ENCODE data around the gene ADM. TPM values are rescaled to one million over a fixed set of nuclear protein-coding genes. Genes with fewer than 3 reads are reported as not detected.

The ADM gene
- total RNA-seq, 2 experiments from 2014 or later: 1.5 TPM

DNA sequence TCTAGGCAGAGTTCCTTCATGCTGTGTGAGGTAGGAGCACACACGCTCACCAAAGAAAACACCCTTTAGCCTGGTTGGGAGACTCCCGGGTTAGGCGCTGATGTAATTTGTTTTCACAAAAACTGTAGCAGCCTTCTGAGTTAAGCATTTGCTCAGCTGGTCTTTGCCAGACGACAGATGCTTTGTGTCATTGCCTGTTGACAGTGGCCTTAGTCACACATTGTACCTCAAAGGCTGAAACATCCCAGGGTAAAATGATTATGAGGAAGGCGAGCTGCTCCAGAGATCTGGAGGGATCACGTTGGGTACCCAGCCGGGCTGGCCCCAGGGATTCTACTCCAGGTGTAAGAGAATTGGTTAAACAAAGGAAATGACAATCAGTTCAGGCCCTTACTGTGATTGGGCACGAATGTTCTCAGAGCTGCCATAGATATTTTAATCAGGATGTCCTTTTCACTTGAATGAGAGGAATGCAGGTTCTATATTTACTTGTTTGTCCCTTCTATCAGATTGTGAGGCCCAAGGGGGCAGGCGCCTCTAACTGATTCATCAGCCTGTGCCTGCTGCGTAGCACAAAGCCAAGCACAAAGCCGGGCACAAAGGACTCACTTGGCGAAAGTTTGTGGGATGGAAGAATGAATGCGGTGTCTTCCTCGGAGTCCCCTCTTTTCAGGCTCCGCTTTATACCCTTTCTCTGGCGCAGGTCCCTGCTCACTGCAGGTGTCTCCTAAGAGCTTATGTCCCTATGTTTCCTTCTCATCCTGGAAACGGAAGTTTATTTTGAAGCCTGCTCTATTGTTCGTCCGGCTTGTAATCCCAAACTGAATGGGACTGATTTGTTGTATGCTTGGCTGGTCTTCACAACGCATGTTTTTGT lies 47.1 kb downstream of the ADM start:
- POLR2A ChIA-PET: no interaction called here
- CTCF ChIA-PET: interaction anchor here (2.0 kb wide), 1 partner anchor 14 kb away, joined by 7 read pairs; no protein-coding TSS in a partner anchor

DNA sequence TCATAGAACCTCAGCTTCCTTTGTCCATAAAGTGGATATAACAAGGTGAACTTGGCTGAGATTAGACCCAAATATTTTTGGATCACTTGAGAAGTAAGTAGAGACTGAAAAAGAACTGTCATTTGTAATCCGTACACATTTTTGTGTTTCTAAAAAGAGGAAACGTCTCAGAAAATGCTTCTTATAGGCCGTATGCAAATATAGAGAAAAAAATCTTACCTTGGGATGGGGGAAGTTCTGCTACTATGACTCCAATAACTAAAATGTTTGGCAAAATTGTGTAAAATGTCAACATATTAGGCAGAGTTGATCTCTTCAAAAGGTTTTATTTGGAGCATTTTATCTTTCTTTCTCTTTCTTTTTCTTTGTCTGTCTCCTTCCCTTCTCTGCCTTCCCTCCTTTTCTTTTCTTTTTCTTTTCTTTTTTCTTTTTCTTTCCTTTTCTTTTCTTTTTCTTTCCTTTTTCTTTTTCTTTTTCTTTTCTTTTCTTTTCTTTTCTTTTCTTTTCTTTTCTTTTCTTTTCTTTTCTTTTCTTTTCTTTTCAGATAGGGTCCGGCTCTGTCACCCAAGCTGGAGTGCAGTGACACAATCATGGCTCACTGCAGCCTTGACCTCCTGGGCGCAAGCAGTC lies 48.2 kb downstream of the ADM start:
- CTCF ChIA-PET: interaction anchor here (0.5 to 2.0 kb wide), 2 partner anchors 13 to 467 kb away, joined by 3 to 7 read pairs; no protein-coding TSS in a partner anchor
- POLR2A ChIA-PET: no interaction called here

DNA sequence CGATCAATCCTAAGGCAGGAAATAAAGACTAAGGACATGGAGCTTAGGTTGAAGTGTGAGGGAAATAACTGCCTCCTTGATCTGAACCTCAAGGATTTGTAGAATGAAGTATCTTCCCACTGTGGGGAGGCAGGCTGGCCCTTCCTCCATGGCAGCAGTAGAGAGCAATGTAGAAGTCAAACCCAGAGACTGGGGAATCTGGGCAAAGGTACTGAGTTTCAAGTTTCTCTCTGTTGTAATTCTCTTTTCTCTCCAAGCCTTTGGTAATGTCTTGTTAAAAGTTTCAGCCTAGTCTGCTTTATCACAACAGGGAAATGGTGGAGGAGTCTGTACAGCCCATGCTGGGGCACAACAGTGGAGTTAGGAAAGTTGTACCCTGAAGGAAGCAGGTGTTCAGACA lies 49.5 kb downstream of the ADM start:
- ChIA-PET CTCF (no interaction called here), POLR2A (interaction anchor here (0.6 kb wide), 1 partner anchor 1582 kb away, joined by 3 read pairs; no protein-coding TSS in a partner anchor)

DNA sequence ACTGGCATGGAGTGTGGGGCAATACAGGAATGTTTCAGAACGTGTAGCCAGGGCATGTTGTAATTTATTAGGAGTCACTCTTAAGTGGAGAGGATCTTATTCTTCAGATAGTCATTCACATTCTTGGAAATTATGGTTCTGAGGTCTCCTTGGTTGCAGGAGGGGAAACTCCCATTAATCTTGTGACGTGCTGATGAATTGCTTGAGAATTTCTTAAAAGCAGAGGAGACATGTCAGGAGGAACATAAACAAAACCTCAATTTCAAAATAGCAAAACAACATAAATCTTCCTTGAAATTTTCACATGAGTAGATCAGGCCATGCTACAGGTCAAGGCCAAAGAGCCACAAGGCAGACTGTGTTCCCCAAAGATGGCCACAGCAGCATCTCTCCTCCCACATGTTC lies 50.4 kb downstream of the ADM start:
- ChIA-PET POLR2A (no interaction called here), CTCF (no interaction called here)

DNA sequence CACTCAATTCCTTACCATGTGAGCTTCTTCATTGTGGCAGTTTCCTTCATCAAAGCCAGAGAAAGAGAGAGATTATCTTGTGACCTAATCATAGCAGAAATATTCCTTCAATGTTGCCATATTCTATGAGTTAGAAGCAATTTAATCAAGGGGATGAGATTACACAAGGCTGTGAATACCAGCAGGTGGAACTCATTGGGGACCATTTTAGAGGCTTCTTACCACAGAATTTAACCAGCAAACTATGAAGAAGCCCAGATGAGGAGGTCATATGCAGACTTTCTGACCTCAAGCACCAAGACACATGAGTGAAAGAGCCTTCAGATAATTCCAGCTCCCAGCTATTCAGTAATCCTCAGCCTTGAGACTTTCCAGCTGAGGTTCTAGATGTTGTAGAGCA lies 51.3 kb downstream of the ADM start:
- ChIA-PET CTCF (no interaction called here), POLR2A (no interaction called here)

Other genes with a start within 250 kb of the ADM start
- gene SBF2, start 10.9 kb upstream of the ADM start, total RNA-seq: 1 to 10 TPM; 6.6 to 6.9 TPM
- 10 to 100 TPM; 10.5 to 13.0 TPM for gene AMPD3, start 150.2 kb downstream of the ADM start, total RNA-seq
- 10 to 100 TPM; 17.1 to 21.0 TPM for gene RNF141, start 236.1 kb downstream of the ADM start, total RNA-seq

Measured in activated CD8-positive, alpha-beta memory T cell treated with anti-CD3 and anti-CD28 coated beads for 36 hours (primary cell).